ENCODE data around the gene PID1.

DNA sequence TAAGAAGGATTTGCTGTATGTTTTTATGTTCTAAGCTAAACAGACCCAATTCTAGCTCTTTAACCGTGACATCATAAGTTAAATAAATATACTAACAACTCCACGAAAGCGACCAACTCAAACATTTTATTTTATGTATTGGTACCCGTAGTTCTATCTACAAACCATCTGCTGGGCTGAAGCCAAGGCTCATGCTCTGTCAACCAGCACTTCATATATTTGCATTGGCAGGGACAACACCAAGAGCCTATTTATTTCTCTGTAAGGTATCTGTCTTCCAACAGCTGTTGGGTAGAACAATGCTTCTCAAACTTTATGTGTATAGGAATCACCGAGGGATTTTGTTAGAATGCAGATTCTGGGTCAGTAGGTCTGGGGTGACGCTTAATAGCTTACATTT, 64.5 kb downstream of the PID1 start:
- TF ChIP-seq, protein P1, sequence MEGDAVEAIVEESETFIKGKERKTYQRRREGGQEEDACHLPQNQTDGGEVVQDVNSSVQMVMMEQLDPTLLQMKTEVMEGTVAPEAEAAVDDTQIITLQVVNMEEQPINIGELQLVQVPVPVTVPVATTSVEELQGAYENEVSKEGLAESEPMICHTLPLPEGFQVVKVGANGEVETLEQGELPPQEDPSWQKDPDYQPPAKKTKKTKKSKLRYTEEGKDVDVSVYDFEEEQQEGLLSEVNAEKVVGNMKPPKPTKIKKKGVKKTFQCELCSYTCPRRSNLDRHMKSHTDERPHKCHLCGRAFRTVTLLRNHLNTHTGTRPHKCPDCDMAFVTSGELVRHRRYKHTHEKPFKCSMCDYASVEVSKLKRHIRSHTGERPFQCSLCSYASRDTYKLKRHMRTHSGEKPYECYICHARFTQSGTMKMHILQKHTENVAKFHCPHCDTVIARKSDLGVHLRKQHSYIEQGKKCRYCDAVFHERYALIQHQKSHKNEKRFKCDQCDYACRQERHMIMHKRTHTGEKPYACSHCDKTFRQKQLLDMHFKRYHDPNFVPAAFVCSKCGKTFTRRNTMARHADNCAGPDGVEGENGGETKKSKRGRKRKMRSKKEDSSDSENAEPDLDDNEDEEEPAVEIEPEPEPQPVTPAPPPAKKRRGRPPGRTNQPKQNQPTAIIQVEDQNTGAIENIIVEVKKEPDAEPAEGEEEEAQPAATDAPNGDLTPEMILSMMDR (IDR thresholded peaks at IDR 0.05; ENCODE audit: low read depth, low read length, missing input control), result no peak
- TF ChIP-seq REST (IDR thresholded peaks at IDR 0.05), result no peak
- TF ChIP-seq MAX (IDR thresholded peaks at IDR 0.05), result no peak
- no peak for TF ChIP-seq RAD21 (IDR thresholded peaks at IDR 0.05)
- no peak for TF ChIP-seq HNF4G (IDR thresholded peaks at IDR 0.05)
- no peak for TF ChIP-seq GABPA (IDR thresholded peaks at IDR 0.05 in 1 of 2, conservative IDR thresholded peaks at IDR 0.05 in 1 of 2)
- no peak for TF ChIP-seq YY1 (IDR thresholded peaks at IDR 0.05)
- no peak for TF ChIP-seq SP1 (IDR thresholded peaks at IDR 0.05)
- TF ChIP-seq FOXA2 (IDR thresholded peaks at IDR 0.05), result no peak
